H1 (cell line): ENCODE results near the gene RAPGEF1. TPM values are rescaled to one million over a fixed set of nuclear protein-coding genes. Genes with fewer than 3 reads are reported as not detected.

ENCODE experiments used
- BACH1 ChIP-seq: IDR thresholded peaks from 2 replicates; pipeline ENCODE4 v1.6.1; 2012; ENCODE audit warnings: low read length, improper control_type of control experiment
- EP300 ChIP-seq, 2 experiments: IDR thresholded peaks; 1 replicate in 1 of 2; 2 replicates in 1 of 2; pipeline ENCODE4 v1.6.1; 2011 to 2012; ENCODE audit warnings: low read depth in 2 of 2, low read length in 2 of 2, mild to moderate bottlenecking in 2 of 2, borderline replicate concordance in 1 of 2, inconsistent platforms in 1 of 2, moderate library complexity in 1 of 2
- RAD21 ChIP-seq, 2 experiments: IDR thresholded peaks in 1 of 2; conservative IDR thresholded peaks in 1 of 2; 2 replicates each; pipeline ENCODE4 v1.6.1; 2011; ENCODE audit warnings: low read depth in 2 of 2, low read length in 2 of 2, improper control_type of control experiment in 1 of 2, inconsistent platforms in 1 of 2, mild to moderate bottlenecking in 1 of 2, moderate library complexity in 1 of 2
- SIX5 ChIP-seq: IDR thresholded peaks from 2 replicates; pipeline ENCODE4 v1.6.1; 2011; ENCODE audit warnings: mild to moderate bottlenecking, low read depth, low read length
- SP1 ChIP-seq: IDR thresholded peaks from 2 replicates; pipeline ENCODE4 v1.6.1; 2011; ENCODE audit warnings: low read depth, low read length
- SRF ChIP-seq: IDR thresholded peaks from 2 replicates; pipeline ENCODE4 v1.6.1; 2011; ENCODE audit warnings: mild to moderate bottlenecking, low read depth, low read length, moderate library complexity
- polyA plus RNA-seq, 7 experiments: library from polyadenylated mRNA; depleted of rRNA in 3 of 7; stranded (reverse) in 5 of 7; unstranded in 2 of 7; fragments of >200 nt in 5 of 7; fragments of 200-250 nt in 2 of 7; gene quantifications; 1 replicate in 5 of 7; 2 replicates in 1 of 7; 4 replicates in 1 of 7; pipeline versions ENCODE4 v1.2.1 to v1.2.3, GENCODE V29; 2011 to 2013; ENCODE audit warnings: missing spikeins in 2 of 7, mixed read lengths in 2 of 7
- total RNA-seq: library from RNA; stranded (reverse); fragmentation: NEBNext Ultra II Directional; extraction: Animal tissue kit (Norgen Biotek cat#: 25700); gene quantifications from 2 replicates; pipeline ENCODE4 v1.2.1, GENCODE V29; 2021

The RAPGEF1 gene
- total and polyA plus RNA-seq, 2 of the 8 experiments (the other 6 are each of a cell fraction or from before 2014, with no cell fraction given): 29.7 to 78.9 TPM

- TF ChIP-seq EP300 (IDR thresholded peaks at IDR 0.05; ENCODE audit: borderline replicate concordance in 1 of 2, low read depth in 2 of 2, low read length in 2 of 2): no peak
- TF ChIP-seq BACH1: no peak
- no peak for TF ChIP-seq SIX5
- no peak for TF ChIP-seq RAD21 (IDR thresholded peaks at IDR 0.05 in 1 of 2, conservative IDR thresholded peaks at IDR 0.05 in 1 of 2; ENCODE audit: low read depth in 2 of 2, low read length in 2 of 2)
- no peak for TF ChIP-seq SP1
- no peak for TF ChIP-seq SRF
These were observed 20.5 kb downstream of the RAPGEF1 start (continued) for GRCh38 chr9:131719262-131719908.
